CD14-positive monocyte (primary cell): ENCODE data around the gene UBE2D4. TPM values are rescaled to one million over a fixed set of nuclear protein-coding genes. Genes with fewer than 3 reads are reported as not detected.
"Not testable (repeated sequence)": the region's sequence is repeated elsewhere in the genome, so short reads cannot be mapped to it uniquely, and the experiment has no call there.

Experiments
- DNase-seq, 3 donors: peaks; one replicate each; pipeline ENCODE4 v3.0.0-alpha.2; 2011 to 2022
- H2AFZ ChIP-seq: 2 replicates; pipeline ENCODE4 v1.6.0; 2012; ENCODE audit warnings: mild to moderate bottlenecking, low read depth, low read length, inconsistent platforms; ENCODE audit not compliant: insufficient read depth, poor library complexity, severe bottlenecking
- H3K27ac ChIP-seq, 2 donors: 1 replicate in 1 of 2; 2 replicates in 1 of 2; pipeline ENCODE4 v1.5.1; 2012 to 2013; ENCODE audit warnings: low read length in 2 of 2, control low read depth in 1 of 2, inconsistent platforms in 1 of 2, low read depth in 1 of 2, mild to moderate bottlenecking in 1 of 2
- H3K27me3 ChIP-seq, 2 donors: one replicate each; pipeline versions ENCODE4 v1.6.0 to v1.6.1; 2011 to 2013; ENCODE audit warnings: low read length in 2 of 2; ENCODE audit not compliant: control insufficient read depth in 2 of 2, insufficient read depth in 2 of 2
- H3K36me3 ChIP-seq, 2 donors: replicated peaks in 1 of 2; 1 replicate in 1 of 2; 2 replicates in 1 of 2; pipeline versions ENCODE4 v1.5.1 to v1.6.1; 2012 to 2013; ENCODE audit warnings: low read length in 2 of 2, control low read depth in 1 of 2, inconsistent platforms in 1 of 2, mild to moderate bottlenecking in 1 of 2; ENCODE audit not compliant: insufficient read depth in 2 of 2, control insufficient read depth in 1 of 2
- H3K4me1 ChIP-seq, 2 donors: 1 replicate in 1 of 2; 2 replicates in 1 of 2; pipeline versions ENCODE4 v1.5.1 to v1.6.1; 2012 to 2013; ENCODE audit warnings: low read length in 2 of 2, control low read depth in 1 of 2, inconsistent platforms in 1 of 2, mild to moderate bottlenecking in 1 of 2, moderate library complexity in 1 of 2; ENCODE audit not compliant: insufficient read depth in 2 of 2, control insufficient read depth in 1 of 2
- H3K4me2 ChIP-seq: replicated peaks from 2 replicates; pipeline ENCODE3; 2012; ENCODE audit warnings: low read length, moderate library complexity, mild to moderate bottlenecking; ENCODE audit not compliant: poor library complexity, severe bottlenecking; ENCODE audit errors: extremely low read depth
- H3K4me3 ChIP-seq, 3 experiments: fragments of 200-600 bp in 1 of 3; sonication (generic) in 1 of 3; replicated peaks in 1 of 3; 1 replicate in 2 of 3; 2 replicates in 1 of 3; pipeline ENCODE4 v1.5.1; 2011 to 2013; ENCODE audit warnings: low read length in 3 of 3, mild to moderate bottlenecking in 3 of 3, control low read depth in 2 of 3, low read depth in 2 of 3, inconsistent platforms in 1 of 3, moderate library complexity in 1 of 3
- H3K79me2 ChIP-seq: 2 replicates; pipeline ENCODE4 v1.6.0; 2012; ENCODE audit warnings: mild to moderate bottlenecking, control low read depth, inconsistent platforms, low read length, moderate library complexity; ENCODE audit not compliant: insufficient read depth
- H3K9ac ChIP-seq: 2 replicates; pipeline ENCODE4 v1.6.0; 2017; ENCODE audit warnings: low read length, mild to moderate bottlenecking; ENCODE audit not compliant: insufficient read depth, poor library complexity, severe bottlenecking
- H3K9me3 ChIP-seq, 2 donors: replicated peaks in 1 of 2; 1 replicate in 1 of 2; 2 replicates in 1 of 2; pipeline versions ENCODE4 v1.5.1 to v1.6.1; 2012 to 2013; ENCODE audit warnings: low read length in 2 of 2, control low read depth in 1 of 2; ENCODE audit not compliant: control insufficient read depth in 1 of 2, insufficient read depth in 1 of 2
- H4K20me1 ChIP-seq: 2 replicates; pipeline ENCODE4 v1.6.0; 2012; ENCODE audit warnings: mild to moderate bottlenecking, low read length, control low read depth, moderate library complexity; ENCODE audit not compliant: insufficient read depth
- H3K27ac Mint-ChIP-seq, 7 donors: one replicate each; pipeline ENCODE4 v1.8.0; 2020; ENCODE audit warnings: mild to moderate bottlenecking in 7 of 7, mixed read lengths in 7 of 7, moderate library complexity in 6 of 7, inconsistent platforms in 2 of 7
- H3K27me3 Mint-ChIP-seq, 3 donors: one replicate each; pipeline ENCODE4 v1.8.0; 2021 to 2022; ENCODE audit warnings: low read depth in 3 of 3, mild to moderate bottlenecking in 3 of 3, mixed read lengths in 3 of 3, moderate library complexity in 3 of 3, inconsistent platforms in 1 of 3
- H3K36me3 Mint-ChIP-seq, 2 donors: one replicate each; pipeline ENCODE4 v1.8.0; 2020; ENCODE audit warnings: mixed read lengths in 2 of 2, inconsistent platforms in 1 of 2, mild to moderate bottlenecking in 1 of 2
- H3K4me1 Mint-ChIP-seq: one replicate; pipeline ENCODE4 v1.8.0; 2020; ENCODE audit warnings: mild to moderate bottlenecking, mixed read lengths
- H3K4me3 Mint-ChIP-seq, 2 donors: one replicate each; pipeline ENCODE4 v1.8.0; 2020; ENCODE audit warnings: mild to moderate bottlenecking in 2 of 2, mixed read lengths in 2 of 2, moderate library complexity in 1 of 2
- H3K9me3 Mint-ChIP-seq, 7 donors: one replicate each; pipeline ENCODE4 v1.8.0; 2020 to 2022; ENCODE audit warnings: mixed read lengths in 7 of 7, mild to moderate bottlenecking in 6 of 7, moderate library complexity in 6 of 7, inconsistent platforms in 2 of 7
- WGBS: methylation state at CpG from one replicate; pipeline ENCODE4 v1.1.5; 2013; ENCODE audit warnings: missing lambda C conversion rate; ENCODE audit not compliant: insufficient coverage; 5-methylcytosine and 5-hydroxymethylcytosine counted together
- intact Hi-C, 2 donors: fragments of 100-400 bp; cut with micrococcal nuclease; formaldehyde crosslinking; loops; one replicate each; pipeline versions ENCODE4 v1.15.0 to v1.15.1; 2023
- polyA plus RNA-seq, 3 donors: library from polyadenylated mRNA; depleted of rRNA in 1 of 3; unstranded in 2 of 3; stranded (reverse) in 1 of 3; fragments of 300-500 nt in 2 of 3; fragments of >200 nt in 1 of 3; fragmentation: Illumina TruSeq in 2 of 3; gene quantifications; 1 replicate in 2 of 3; 2 replicates in 1 of 3; pipeline ENCODE4 v1.2.3, GENCODE V29; 2012 to 2021

Gene UBE2D4
- polyA plus RNA-seq, 3 donors: 8.2 to 10.9 (median 8.8) TPM

DNA sequence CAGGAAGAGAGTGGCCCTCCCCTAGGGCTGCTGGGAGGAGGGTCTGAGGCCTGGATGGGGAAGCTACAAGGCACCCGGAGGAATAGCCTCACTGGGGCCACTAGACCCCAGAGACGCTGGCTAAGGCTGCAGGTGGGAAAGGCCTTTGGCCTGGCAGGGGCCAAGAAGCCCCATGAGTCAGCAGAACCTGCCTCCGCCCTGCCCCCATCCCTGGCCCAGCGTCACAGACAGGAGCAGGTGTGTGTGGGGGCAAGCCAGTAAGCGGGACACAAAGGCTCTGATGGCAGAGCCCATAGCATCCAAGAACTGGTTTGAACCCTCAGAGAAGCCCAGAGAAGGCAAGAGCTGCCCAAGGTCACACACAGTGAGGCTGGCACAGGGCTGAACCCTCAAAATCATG is 44.5 kb downstream of the UBE2D4 start:
- H3K27me3 ChIP-seq, H3K4me3 ChIP-seq, H3K9me3 ChIP-seq, H3K4me1 Mint-ChIP-seq, H3K4me1 ChIP-seq, H3K27ac Mint-ChIP-seq, H3K36me3 ChIP-seq, H3K9me3 Mint-ChIP-seq, DNase-seq, H4K20me1 ChIP-seq, H3K79me2 ChIP-seq, H3K27me3 Mint-ChIP-seq, intact Hi-C loops, H3K9ac ChIP-seq, H3K27ac ChIP-seq, H3K4me3 Mint-ChIP-seq, H3K36me3 Mint-ChIP-seq, H2AFZ ChIP-seq, H3K4me2 ChIP-seq: not testable (repeated sequence)
- 67% methylated on average over 2 of the region's 5 CpGs for WGBS

- H3K27ac Mint-ChIP-seq, H3K27me3 Mint-ChIP-seq, H3K36me3 ChIP-seq, H3K4me2 ChIP-seq, H3K36me3 Mint-ChIP-seq, H3K4me1 Mint-ChIP-seq, H3K9me3 ChIP-seq, H3K4me3 ChIP-seq, H2AFZ ChIP-seq, H3K9me3 Mint-ChIP-seq, intact Hi-C loops, H3K4me3 Mint-ChIP-seq, DNase-seq, H3K9ac ChIP-seq, H3K27me3 ChIP-seq, H3K79me2 ChIP-seq, H4K20me1 ChIP-seq, H3K27ac ChIP-seq, H3K4me1 ChIP-seq: not testable (repeated sequence)
- WGBS: no CpG with 5 or more reads among the region's 8 CpGs
Observed at GRCh38 chr7:43974033-43974573, 47.9 kb downstream of the UBE2D4 start.

DNA sequence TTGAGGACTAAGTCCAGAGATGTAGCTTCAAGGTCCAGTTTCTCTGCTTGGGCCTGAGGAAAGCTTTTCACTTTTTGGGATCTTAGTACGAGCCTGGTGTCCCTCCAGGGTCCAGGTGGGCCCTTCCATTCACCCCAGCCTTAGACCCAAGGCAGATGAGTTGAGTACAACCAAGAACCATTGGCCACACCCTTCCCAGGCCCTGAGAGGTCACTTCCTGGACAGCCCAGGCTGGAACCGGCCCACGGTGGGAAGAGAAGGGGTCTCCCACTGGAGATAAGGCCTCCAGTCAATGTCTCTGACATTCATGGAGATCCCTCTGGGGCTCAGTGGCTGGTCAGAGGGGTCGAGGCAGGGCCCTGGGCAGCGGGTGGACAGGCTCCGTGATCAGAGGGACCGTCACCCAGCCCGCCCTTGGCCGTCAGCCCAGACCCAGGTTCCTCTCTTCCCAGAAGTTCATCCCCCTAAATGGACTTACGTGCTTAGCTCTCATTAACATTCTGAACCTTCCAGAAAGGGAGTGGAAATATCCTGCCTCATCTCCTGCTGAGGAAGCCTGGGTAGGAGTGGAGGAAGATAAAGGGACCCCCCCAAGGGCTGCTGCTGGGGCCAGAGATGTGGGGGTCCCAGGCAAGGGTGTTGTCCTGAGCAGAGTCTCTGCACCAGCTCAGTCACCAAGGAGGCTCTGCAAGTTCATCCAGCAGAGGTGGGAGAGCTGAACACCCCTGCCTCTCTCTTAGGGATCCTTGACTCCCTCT is 48.7 kb downstream of the UBE2D4 start:
- H3K36me3 Mint-ChIP-seq, H3K79me2 ChIP-seq, H3K27me3 ChIP-seq, H4K20me1 ChIP-seq, H3K4me3 ChIP-seq, H3K9me3 Mint-ChIP-seq, H3K27me3 Mint-ChIP-seq, H3K4me1 ChIP-seq, H2AFZ ChIP-seq, H3K4me2 ChIP-seq, H3K27ac Mint-ChIP-seq, H3K4me1 Mint-ChIP-seq, DNase-seq, H3K4me3 Mint-ChIP-seq, H3K27ac ChIP-seq, H3K36me3 ChIP-seq, H3K9ac ChIP-seq, intact Hi-C loops, H3K9me3 ChIP-seq: not testable (repeated sequence)
- WGBS: 90% methylated on average over 2 of the region's 10 CpGs
